Neural cell (in vitro differentiated cells): ENCODE measurements around the gene SLC27A5. TPM values are rescaled to one million over a fixed set of nuclear protein-coding genes. Genes with fewer than 3 reads are reported as not detected.

ENCODE experiments used
- H2AFZ ChIP-seq: fragments of 200-600, 300-800 bp; sonication (generic), shearing (Covaris generic); 2 replicates; pipeline ENCODE4 v1.6.0; 2014; ENCODE audit warnings: low read depth, mild to moderate bottlenecking, antibody characterized with exemption, low read length, moderate library complexity
- H3F3A ChIP-seq: fragments of 200-600 bp; shearing (Covaris generic); 2 replicates; pipeline ENCODE4 v1.6.1; 2016; ENCODE audit warnings: mild to moderate bottlenecking, moderate library complexity, mixed read lengths, antibody characterized with exemption, low read length; ENCODE audit not compliant: insufficient read depth, poor library complexity, severe bottlenecking
- H3K27ac ChIP-seq: fragments of 200-600, 300-800 bp; sonication (generic), shearing (Covaris generic); 2 replicates; pipeline ENCODE4 v1.5.1; 2014; ENCODE audit warnings: mild to moderate bottlenecking, low read length, moderate library complexity
- H3K27me3 ChIP-seq: fragments of 300-800, 200-600 bp; sonication (generic), shearing (Covaris generic); 2 replicates; pipeline ENCODE4 v1.6.0; 2014; ENCODE audit warnings: mild to moderate bottlenecking, low read depth, low read length, moderate library complexity; ENCODE audit not compliant: insufficient read depth
- H3K36me3 ChIP-seq: fragments of 300-800, 200-600 bp; sonication (generic), shearing (Covaris generic); 2 replicates; pipeline ENCODE4 v1.5.1; 2014; ENCODE audit warnings: mild to moderate bottlenecking, antibody characterized with exemption, low read length, moderate library complexity; ENCODE audit not compliant: insufficient read depth
- H3K4me2 ChIP-seq: fragments of 300-800, 200-600 bp; sonication (generic), shearing (Covaris generic); 2 replicates; pipeline ENCODE4 v1.6.0; 2014; ENCODE audit warnings: mild to moderate bottlenecking, low read length
- H3K4me3 ChIP-seq: fragments of 300-800, 200-600 bp; sonication (generic), shearing (Covaris generic); 2 replicates; pipeline ENCODE4 v1.5.1; 2014; ENCODE audit warnings: mild to moderate bottlenecking, low read length, moderate library complexity
- H3K79me2 ChIP-seq: fragments of 200-600 bp; shearing (Covaris generic); replicated peaks from 2 replicates; pipeline ENCODE4 v1.6.0; 2014; ENCODE audit warnings: mild to moderate bottlenecking, low read length, moderate library complexity; ENCODE audit not compliant: insufficient read depth
- H3K9ac ChIP-seq: fragments of 300-800, 200-600 bp; sonication (generic), shearing (Covaris generic); 2 replicates; pipeline ENCODE4 v1.6.1; 2016; ENCODE audit warnings: mild to moderate bottlenecking, low read length, mixed read lengths
- H3K9me2 ChIP-seq: fragments of 200-600 bp; shearing (Covaris generic); 2 replicates; pipeline ENCODE4 v1.6.1; 2016; ENCODE audit warnings: mild to moderate bottlenecking, low read length, mixed read lengths; ENCODE audit not compliant: insufficient read depth
- H3K9me3 ChIP-seq: fragments of 200-600, 300-800 bp; sonication (generic), shearing (Covaris generic); 2 replicates; pipeline ENCODE4 v1.6.1; 2016; ENCODE audit warnings: mild to moderate bottlenecking, mixed run types, low read length, moderate library complexity, mixed read lengths
- H4K20me1 ChIP-seq: fragments of 200-600 bp; shearing (Covaris generic); 2 replicates; pipeline ENCODE4 v1.6.1; 2016; ENCODE audit warnings: mild to moderate bottlenecking, mixed run types; ENCODE audit not compliant: insufficient read depth
- CTCF ChIP-seq: fragments of 450-650 bp; IDR thresholded peaks from 2 replicates; pipeline ENCODE4 v1.5.1; 2014; ENCODE audit warnings: antibody characterized with exemption, mild to moderate bottlenecking, moderate library complexity; ENCODE audit not compliant: poor library complexity, severe bottlenecking
- EP300 ChIP-seq: fragments of 450-650 bp; conservative IDR thresholded peaks from 2 replicates; pipeline ENCODE4 v1.6.1; 2014; ENCODE audit warnings: antibody characterized with exemption, mild to moderate bottlenecking, moderate library complexity; ENCODE audit not compliant: poor library complexity, severe bottlenecking
- EZH2 ChIP-seq: fragments of 200-600, 300-800 bp; shearing (Covaris generic), sonication (generic); IDR thresholded peaks from 2 replicates; pipeline ENCODE4 v1.6.1; 2014; ENCODE audit warnings: antibody characterized with exemption, low read length, borderline replicate concordance, mild to moderate bottlenecking; ENCODE audit not compliant: insufficient read depth, poor library complexity, severe bottlenecking
- POLR2AphosphoS5 ChIP-seq: IDR thresholded peaks from 2 replicates; pipeline ENCODE4 v1.6.1; 2012
- RAD21 ChIP-seq: fragments of 450-650 bp; conservative IDR thresholded peaks from 2 replicates; pipeline ENCODE4 v1.6.1; 2014; ENCODE audit warnings: antibody characterized with exemption, mild to moderate bottlenecking, moderate library complexity
- REST ChIP-seq: IDR thresholded peaks from 2 replicates; pipeline ENCODE4 v1.6.1; 2012; ENCODE audit warnings: borderline replicate concordance
- TAF1 ChIP-seq: IDR thresholded peaks from 2 replicates; pipeline ENCODE4 v1.6.1; 2012; ENCODE audit warnings: low read depth
- polyA minus RNA-seq: library from RNA; depleted of rRNA, polyadenylated mRNA; stranded (reverse); fragments of >200 nt; gene quantifications from 2 replicates; pipeline ENCODE4 v1.2.3, GENCODE V29; 2014
- polyA plus RNA-seq: library from polyadenylated mRNA; depleted of rRNA; stranded (reverse); fragments of >200 nt; gene quantifications from 2 replicates; pipeline ENCODE4 v1.2.3, GENCODE V29; 2014

SLC27A5 gene
- polyA plus RNA-seq = 14.9 and 19.7 TPM in 2 replicates
- polyA minus RNA-seq = 3.4 and 5.6 TPM in 2 replicates

- Histone ChIP-seq H3F3A (no peaks in the 10 kb centered on the region), H3K27ac (no peak within 1 kb of the TSS), H2AFZ (no peak within 1 kb of the TSS), H3K79me2 (no peaks in the 10 kb centered on the region), H3K4me3 (no peak within 1 kb of the TSS), H3K36me3 (no peaks in the 10 kb centered on the region), H4K20me1 (no peaks in the 10 kb centered on the region), H3K9ac (no peak within 1 kb of the TSS), H3K9me3 (no peaks in the 10 kb centered on the region), H3K9me2 (no peaks in the 10 kb centered on the region), H3K27me3 (no peaks in the 10 kb centered on the region), H3K4me2 (no peak within 1 kb of the TSS)
- TF ChIP-seq CTCF (no peak), EZH2 (no peak), EP300 (no peak), REST (no peak), TAF1 (no peak), POLR2AphosphoS5 (no peak)
Observed at GRCh38 chr19:58511353-58512208, at the start of gene SLC27A5. TSS of gene SLC27A5 (minus strand) at chr19:58511992. CDS start at chr19:58511955, 37 bp downstream.

- Histone ChIP-seq H3K36me3 (no peaks in the 10 kb centered on the region), H2AFZ (no peak overlapping the region), H3K9me3 (no peaks in the 10 kb centered on the region), H3K9ac (no peak overlapping the region), H3K4me3 (no peak overlapping the region), H4K20me1 (peaks cover 6% of the 10 kb centered on the region), H3K9me2 (no peaks in the 10 kb centered on the region), H3K27me3 (no peaks in the 10 kb centered on the region), H3K4me2 (no peak overlapping the region), H3K79me2 (peaks cover 19% of the 10 kb centered on the region), H3K27ac (no peak overlapping the region), H3F3A (peaks cover 7% of the 10 kb centered on the region)
- TF ChIP-seq RAD21 (no peak), EZH2 (no peak), POLR2AphosphoS5 (no peak)
Observed at GRCh38 chr19:58560921-58561320, 49.1 kb upstream of the SLC27A5 start.
